ENCODE results near the gene ATRAID.

Gene ATRAID

GRCh38 chr2:27219091-27219490, 7.2 kb downstream of the ATRAID start:
- DNase-seq (ENCODE audit: low read depth, low spot score), result no peak

- no peak for DNase-seq (ENCODE audit: low read depth, low spot score)
These were observed 8.2 kb downstream of the ATRAID start for GRCh38 chr2:27220091-27220490.

- no peak for DNase-seq (ENCODE audit: low read depth, low spot score)
These were observed 9.3 kb downstream of the ATRAID start for GRCh38 chr2:27221166-27221565.

- DNase-seq (ENCODE audit: low read depth, low spot score), result no peak
These were observed 10.6 kb downstream of the ATRAID start for GRCh38 chr2:27222407-27222806.

- no peak for DNase-seq (ENCODE audit: low read depth, low spot score)
These were observed 11.6 kb downstream of the ATRAID start for GRCh38 chr2:27223416-27223815.

- DNase-seq (ENCODE audit: low read depth, low spot score), result no peak
These were observed 13.7 kb downstream of the ATRAID start for GRCh38 chr2:27225526-27225925.

GRCh38 chr2:27227501-27227900, 15.7 kb downstream of the ATRAID start:
- no peak for DNase-seq (ENCODE audit: low read depth, low spot score)

GRCh38 chr2:27231921-27232320, 20.1 kb downstream of the ATRAID start:
- DNase-seq (ENCODE audit: low read depth, low spot score), result no peak

GRCh38 chr2:27233341-27233740, 21.5 kb downstream of the ATRAID start:
- no peak for DNase-seq (ENCODE audit: low read depth, low spot score)

- DNase-seq (ENCODE audit: low read depth, low spot score), result no peak
These were observed 24.3 kb downstream of the ATRAID start for GRCh38 chr2:27236136-27236535.

GRCh38 chr2:27236626-27237025, 24.8 kb downstream of the ATRAID start:
- DNase-seq (ENCODE audit: low read depth, low spot score), result no peak

GRCh38 chr2:27237341-27237945, 25.6 kb downstream of the ATRAID start:
- no peak for DNase-seq (ENCODE audit: low read depth, low spot score)

- no peak for DNase-seq (ENCODE audit: low read depth, low spot score)
These were observed 27.1 kb downstream of the ATRAID start for GRCh38 chr2:27238976-27239375.

- no peak for DNase-seq (ENCODE audit: low read depth, low spot score)
These were observed 28.6 kb downstream of the ATRAID start for GRCh38 chr2:27240406-27240805.

GRCh38 chr2:27241761-27242613, 30.1 kb downstream of the ATRAID start:
- no peak for DNase-seq (ENCODE audit: low read depth, low spot score)

- DNase-seq (ENCODE audit: low read depth, low spot score), result no peak
These were observed 30.7 kb downstream of the ATRAID start for GRCh38 chr2:27242614-27242951.

- no peak for DNase-seq (ENCODE audit: low read depth, low spot score)
These were observed 31.7 kb downstream of the ATRAID start for GRCh38 chr2:27243391-27244130.

GRCh38 chr2:27245116-27245515, 33.3 kb downstream of the ATRAID start:
- DNase-seq (ENCODE audit: low read depth, low spot score), result no peak

GRCh38 chr2:27245626-27246025, 33.8 kb downstream of the ATRAID start:
- DNase-seq (ENCODE audit: low read depth, low spot score), result no peak

- DNase-seq (ENCODE audit: low read depth, low spot score), result no peak
These were observed 36.1 kb downstream of the ATRAID start for GRCh38 chr2:27247893-27248292.

GRCh38 chr2:27249159-27249890, 37.5 kb downstream of the ATRAID start:
- no peak for DNase-seq (ENCODE audit: low read depth, low spot score)
